GM20000 (cell line): ENCODE results near the gene CDC37.
A peak's percentile ranks its signal among the peaks of the same experiment; 100 is the strongest.

Experiments used
- DNase-seq: peaks from one replicate; pipeline ENCODE4 v3.0.0; 2012; ENCODE audit warnings: low spot score
- CTCF ChIP-seq: IDR thresholded peaks from 2 replicates; pipeline ENCODE4 v1.5.1; 2012; ENCODE audit warnings: mild to moderate bottlenecking, control low read depth; ENCODE audit errors: extremely low read depth, missing control alignments

The CDC37 gene

GRCh38 chr19:10433131-10433536, 29.8 kb upstream of the CDC37 start:
- DNase-seq: peak; percentile 3
- TF ChIP-seq CTCF: no peak

GRCh38 chr19:10432736-10433130, 29.4 kb upstream of the CDC37 start:
- TF ChIP-seq CTCF: no peak
- DNase-seq: peak; percentile 3

GRCh38 chr19:10431943-10432735, 28.8 kb upstream of the CDC37 start:
- TF ChIP-seq CTCF: no peak
- peak; percentile 92 for DNase-seq

- peak; percentile 78 for DNase-seq
- TF ChIP-seq CTCF: no peak
Measured at GRCh38 chr19:10431254-10431942, 28.1 kb upstream of the CDC37 start.

GRCh38 chr19:10430505-10431253, 27.3 kb upstream of the CDC37 start:
- TF ChIP-seq CTCF: no peak
- peak; percentile 90 for DNase-seq

- DNase-seq: no peak
Measured at GRCh38 chr19:10428996-10429381, 25.6 kb upstream of the CDC37 start.

More at GRCh38 chr19:10428996-10429381, 25.6 kb upstream of the CDC37 start:
- TF ChIP-seq CTCF: no peak
